HCT116 (cell line): Measurements from ENCODE around the gene ORM1. TPM values are rescaled to one million over a fixed set of nuclear protein-coding genes. Genes with fewer than 3 reads are reported as not detected.

Experiments
- ATAC-seq: fragments of 200-7000 bp; cut with Tn5 transposase; 2 replicates; pipeline ENCODE4 v1.9.1; 2020; ENCODE audit warnings: mild to moderate bottlenecking, moderate library complexity
- BruUV-seq: library from RNA; stranded (reverse); fragments of 400-500 nt; replicated peaks from 2 replicates; lab custom pipeline; 2021; lab: Mats Ljungman, UMichigan
- CTCF ChIA-PET: fragments of 300-600 bp; sonication (Branson Sonifier 250); formaldehyde crosslinking; loops from one replicate; lab custom pipeline; 2021; ENCODE audit warnings: antibody characterized with exemption; lab: Charles Lee
- POLR2A ChIA-PET: fragments of 300-600, 350-600 bp; sonication (Branson Sonifier 250); formaldehyde crosslinking; loops from one replicate; lab custom pipeline; 2021; ENCODE audit warnings: antibody characterized with exemption; lab: Charles Lee
- RAD21 ChIA-PET, 2 experiments: fragments of 300-600 bp; sonication (Branson Sonifier 250); formaldehyde crosslinking; loops; one replicate each; lab custom pipeline; 2023; ENCODE audit warnings: low total read pairs in 2 of 2; ENCODE audit not compliant: uncharacterized antibody in 2 of 2, unreplicated experiment in 2 of 2, low non-redundant PET in 1 of 2; lab: Charles Lee
- DNase-seq: peaks from one replicate; pipeline ENCODE4 v3.0.0-alpha.2; 2010; ENCODE audit warnings: low read depth, low spot score
- H2AFZ ChIP-seq: fragments of 200-600 bp; shearing (Covaris generic), sonication (generic); 2 replicates; pipeline ENCODE4 v1.6.1; 2017; ENCODE audit warnings: low read depth, mixed run types, mixed read lengths, antibody characterized with exemption, low read length; ENCODE audit not compliant: poor library complexity, severe bottlenecking
- H3K27ac ChIP-seq: 2 replicates; pipeline ENCODE4 v1.5.1; 2012; ENCODE audit warnings: low read depth, low read length
- H3K27me3 ChIP-seq: fragments of 200-600 bp; sonication (generic); 2 replicates; pipeline ENCODE4 v1.6.1; 2016; ENCODE audit warnings: mixed run types, low read length, mixed read lengths; ENCODE audit not compliant: insufficient read depth
- H3K36me3 ChIP-seq, 2 experiments: fragments of 200-500 bp in 1 of 2; fragments of 200-600 bp in 1 of 2; sonication (Bioruptor generic) in 1 of 2; sonication (generic) in 1 of 2; 2 replicates each; pipeline versions ENCODE4 v1.5.1 to v1.6.1; 2014 to 2016; ENCODE audit warnings: low read length in 2 of 2, inconsistent platforms in 1 of 2, mixed read lengths in 1 of 2, mixed run types in 1 of 2; ENCODE audit not compliant: insufficient read depth in 2 of 2, control insufficient read depth in 1 of 2
- H3K4me1 ChIP-seq, 2 experiments: fragments of 200-600 bp in 1 of 2; sonication (generic) in 1 of 2; 2 replicates each; pipeline versions ENCODE4 v1.5.1 to v1.6.1; 2012 to 2017; ENCODE audit warnings: low read length in 2 of 2, inconsistent platforms in 1 of 2, mild to moderate bottlenecking in 1 of 2, mixed read lengths in 1 of 2, mixed run types in 1 of 2, moderate library complexity in 1 of 2; ENCODE audit not compliant: insufficient read depth in 2 of 2, control insufficient read depth in 1 of 2
- H3K4me2 ChIP-seq: fragments of 200-600 bp; sonication (generic); 2 replicates; pipeline ENCODE4 v1.6.1; 2017; ENCODE audit warnings: mixed run types, low read length, mixed read lengths
- H3K4me3 ChIP-seq, 2 experiments: fragments of 200-600 bp in 1 of 2; sonication (generic) in 1 of 2; replicated peaks in 1 of 2; 2 replicates each; pipeline ENCODE4 v1.5.1; 2011 to 2016; ENCODE audit warnings: low read length in 2 of 2, control low read depth in 1 of 2, low read depth in 1 of 2, mild to moderate bottlenecking in 1 of 2, mixed read lengths in 1 of 2, mixed run types in 1 of 2
- H3K79me2 ChIP-seq: fragments of 200-600 bp; sonication (generic); 2 replicates; pipeline ENCODE4 v1.6.1; 2017; ENCODE audit warnings: mild to moderate bottlenecking, mixed run types, low read length, moderate library complexity, mixed read lengths; ENCODE audit not compliant: insufficient read depth
- H3K9ac ChIP-seq: fragments of 200-600 bp; sonication (generic); 2 replicates; pipeline ENCODE4 v1.6.1; 2016; ENCODE audit warnings: low read length, mixed read lengths
- H3K9me2 ChIP-seq: fragments of 200-600 bp; sonication (generic), shearing (Covaris generic); 2 replicates; pipeline ENCODE4 v1.6.1; 2017; ENCODE audit warnings: mixed run types, mild to moderate bottlenecking, moderate library complexity; ENCODE audit not compliant: insufficient read depth
- H3K9me3 ChIP-seq, 2 experiments: fragments of 200-500 bp in 1 of 2; fragments of 200-600 bp in 1 of 2; sonication (Bioruptor generic) in 1 of 2; sonication (generic) in 1 of 2; 2 replicates each; pipeline ENCODE4 v1.6.1; 2014 to 2017; ENCODE audit warnings: low read length in 2 of 2, mixed read lengths in 2 of 2, inconsistent platforms in 1 of 2, low read depth in 1 of 2, mild to moderate bottlenecking in 1 of 2, mixed run types in 1 of 2, moderate library complexity in 1 of 2; ENCODE audit not compliant: control insufficient read depth in 1 of 2, insufficient read depth in 1 of 2
- H4K20me1 ChIP-seq: fragments of 200-600 bp; sonication (generic), shearing (Covaris generic); 2 replicates; pipeline ENCODE4 v1.6.1; 2017; ENCODE audit warnings: mixed run types, mild to moderate bottlenecking, moderate library complexity; ENCODE audit not compliant: insufficient read depth
- CEBPB ChIP-seq: IDR thresholded peaks from 2 replicates; pipeline ENCODE4 v1.6.1; 2012; ENCODE audit warnings: low read depth
- EGR1 ChIP-seq: IDR thresholded peaks from 2 replicates; pipeline ENCODE4 v1.6.1; 2012; ENCODE audit warnings: low read depth
- ELF1 ChIP-seq: IDR thresholded peaks from 2 replicates; pipeline ENCODE4 v1.6.1; 2012; ENCODE audit warnings: low read depth, borderline replicate concordance
- EZH2 ChIP-seq: fragments of 200-600 bp; sonication (generic); IDR thresholded peaks from 2 replicates; pipeline ENCODE4 v1.6.1; 2017; ENCODE audit warnings: antibody characterized with exemption, mixed run types
- FOSL1 ChIP-seq: IDR thresholded peaks from 2 replicates; pipeline ENCODE4 v1.6.1; 2012; ENCODE audit warnings: low read depth
- POLR2AphosphoS5 ChIP-seq: IDR thresholded peaks from 2 replicates; pipeline ENCODE4 v1.6.1; 2011; ENCODE audit warnings: mild to moderate bottlenecking, low read depth, low read length, moderate library complexity
- RAD21 ChIP-seq: IDR thresholded peaks from 2 replicates; pipeline ENCODE4 v1.6.1; 2012; ENCODE audit warnings: low read depth, mild to moderate bottlenecking
- SIN3A ChIP-seq: IDR thresholded peaks from 2 replicates; pipeline ENCODE4 v1.6.1; 2012; ENCODE audit warnings: low read depth
- SRF ChIP-seq: IDR thresholded peaks from 2 replicates; pipeline ENCODE4 v1.6.1; 2012; ENCODE audit warnings: low read depth
- YY1 ChIP-seq: IDR thresholded peaks from 2 replicates; pipeline ENCODE4 v1.6.1; 2011; ENCODE audit warnings: low read length, low read depth, moderate library complexity, mild to moderate bottlenecking; ENCODE audit not compliant: insufficient replicate concordance; ENCODE audit errors: extremely low read depth
- ZNF274 ChIP-seq: fragments of 200-500 bp; sonication (Bioruptor generic); IDR thresholded peaks from 2 replicates; pipeline ENCODE4 v1.6.1; 2014; ENCODE audit warnings: mild to moderate bottlenecking, low read depth, low read length, inconsistent platforms
- intact Hi-C: fragments of 100-400 bp; cut with micrococcal nuclease; formaldehyde crosslinking; loops from 2 replicates; pipeline ENCODE4 v1.10.0; 2022
- total RNA-seq: library from RNA; stranded (reverse); gene quantifications from one replicate; pipeline ENCODE4 v1.2.1, GENCODE V29; 2021; ENCODE audit not compliant: unreplicated experiment
- TF ChIP-seq, protein P1 (sequence below): IDR thresholded peaks from 2 replicates; pipeline ENCODE4 v1.6.1; 2012; ENCODE audit warnings: low read depth
- TF ChIP-seq, protein P2 (sequence below): IDR thresholded peaks from 2 replicates; pipeline ENCODE4 v1.6.1; 2012

ORM1 gene
- total RNA-seq, 1 experiment from 2014 or later: 5.6 TPM

DNA sequence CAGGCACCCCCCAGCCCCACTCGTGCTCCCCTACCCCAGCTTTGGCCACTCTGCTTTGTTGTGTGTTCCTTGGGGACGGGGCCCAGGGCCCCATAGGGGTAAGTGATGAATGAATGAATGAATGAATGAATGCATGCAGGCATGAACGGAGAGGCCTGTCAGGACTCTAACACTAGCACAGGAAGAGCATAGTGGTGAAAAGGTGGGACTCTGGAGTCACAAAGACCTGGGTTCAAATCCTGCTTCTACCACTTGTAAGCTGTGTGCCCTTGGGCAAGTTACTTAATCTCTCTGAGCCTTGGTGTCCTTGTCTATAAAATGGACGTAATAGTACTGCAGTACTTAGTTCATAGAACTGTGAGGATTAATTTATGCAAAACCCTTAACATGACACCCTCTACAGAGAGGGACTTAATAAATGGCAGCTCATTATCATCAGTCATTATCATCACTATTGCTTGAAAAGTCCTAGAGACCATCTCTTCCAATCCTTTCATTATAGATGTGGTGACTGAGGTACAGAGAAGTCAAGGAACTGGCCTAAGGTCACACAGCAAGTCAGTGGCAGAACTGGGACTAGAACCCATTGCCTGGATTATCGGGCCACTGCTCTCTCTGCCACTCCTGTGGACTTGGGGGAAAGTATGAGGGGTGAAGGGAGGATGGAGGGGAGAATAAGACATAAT is 20.0 kb downstream of the ORM1 start (continued):
- TF ChIP-seq, protein P1, sequence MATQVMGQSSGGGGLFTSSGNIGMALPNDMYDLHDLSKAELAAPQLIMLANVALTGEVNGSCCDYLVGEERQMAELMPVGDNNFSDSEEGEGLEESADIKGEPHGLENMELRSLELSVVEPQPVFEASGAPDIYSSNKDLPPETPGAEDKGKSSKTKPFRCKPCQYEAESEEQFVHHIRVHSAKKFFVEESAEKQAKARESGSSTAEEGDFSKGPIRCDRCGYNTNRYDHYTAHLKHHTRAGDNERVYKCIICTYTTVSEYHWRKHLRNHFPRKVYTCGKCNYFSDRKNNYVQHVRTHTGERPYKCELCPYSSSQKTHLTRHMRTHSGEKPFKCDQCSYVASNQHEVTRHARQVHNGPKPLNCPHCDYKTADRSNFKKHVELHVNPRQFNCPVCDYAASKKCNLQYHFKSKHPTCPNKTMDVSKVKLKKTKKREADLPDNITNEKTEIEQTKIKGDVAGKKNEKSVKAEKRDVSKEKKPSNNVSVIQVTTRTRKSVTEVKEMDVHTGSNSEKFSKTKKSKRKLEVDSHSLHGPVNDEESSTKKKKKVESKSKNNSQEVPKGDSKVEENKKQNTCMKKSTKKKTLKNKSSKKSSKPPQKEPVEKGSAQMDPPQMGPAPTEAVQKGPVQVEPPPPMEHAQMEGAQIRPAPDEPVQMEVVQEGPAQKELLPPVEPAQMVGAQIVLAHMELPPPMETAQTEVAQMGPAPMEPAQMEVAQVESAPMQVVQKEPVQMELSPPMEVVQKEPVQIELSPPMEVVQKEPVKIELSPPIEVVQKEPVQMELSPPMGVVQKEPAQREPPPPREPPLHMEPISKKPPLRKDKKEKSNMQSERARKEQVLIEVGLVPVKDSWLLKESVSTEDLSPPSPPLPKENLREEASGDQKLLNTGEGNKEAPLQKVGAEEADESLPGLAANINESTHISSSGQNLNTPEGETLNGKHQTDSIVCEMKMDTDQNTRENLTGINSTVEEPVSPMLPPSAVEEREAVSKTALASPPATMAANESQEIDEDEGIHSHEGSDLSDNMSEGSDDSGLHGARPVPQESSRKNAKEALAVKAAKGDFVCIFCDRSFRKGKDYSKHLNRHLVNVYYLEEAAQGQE: no peak
- TF ChIP-seq EGR1: no peak

DNA sequence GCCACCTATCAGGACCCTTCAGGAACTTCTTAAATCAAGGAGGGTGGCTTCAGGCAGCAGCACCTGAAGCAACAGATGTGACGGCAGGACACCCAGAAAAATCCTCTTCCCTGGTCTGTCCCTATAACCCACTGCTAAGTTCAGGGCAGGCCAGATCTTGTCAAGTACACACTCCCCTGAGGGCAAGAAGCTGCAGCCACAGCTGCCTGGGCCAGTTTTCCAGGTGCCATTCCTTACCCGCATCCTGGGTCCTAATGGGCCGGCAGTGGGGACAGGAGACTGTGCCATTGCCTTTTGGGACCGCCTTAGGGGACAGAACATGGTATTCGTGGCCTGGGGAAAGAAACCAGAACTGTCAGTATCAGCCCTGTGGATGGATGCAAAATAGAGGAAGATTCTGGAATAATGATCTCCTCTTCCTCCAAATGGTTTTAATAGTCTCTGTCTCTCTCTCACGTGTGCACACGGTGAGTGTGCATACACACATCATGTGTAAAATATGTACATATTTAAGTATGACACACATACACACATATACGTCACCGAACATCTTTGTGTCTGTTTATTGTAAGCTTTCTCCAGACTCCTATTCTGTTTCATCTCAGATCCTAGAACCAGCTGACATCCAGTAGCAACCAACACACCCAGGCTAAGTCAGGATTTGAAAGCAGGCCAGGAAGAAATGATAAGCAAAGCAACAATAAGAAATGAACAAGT is 20.7 kb downstream of the ORM1 start:
- Histone ChIP-seq H3K9me3 (no peaks in the 10 kb centered on the region), H3K4me1 (peaks cover 2 to 4% of the 10 kb centered on the region in 2 experiments; a peak in 3 of 4 replicates), H3K9me2 (no peaks in the 10 kb centered on the region), H3K27me3 (no peaks in the 10 kb centered on the region), H3K4me2 (no peak overlapping the region), H3K36me3 (peaks cover 0 to 2% of the 10 kb centered on the region in 2 experiments; a peak in 1 of 4 replicates), H3K27ac (no peak overlapping the region), H4K20me1 (no peaks in the 10 kb centered on the region), H3K79me2 (no peaks in the 10 kb centered on the region), H2AFZ (no peak overlapping the region), H3K4me3 (no peak overlapping the region), H3K9ac (no peak overlapping the region)
- no TSS peak for BruUV-seq
- DNase-seq: no peak
- intact Hi-C loops: no loop called here
- POLR2A ChIA-PET: no interaction called here
- RAD21 ChIA-PET: no interaction called here
- ATAC-seq: no peak
- CTCF ChIA-PET: no interaction called here
- TF ChIP-seq FOSL1: no peak
- TF ChIP-seq EZH2: no peak
- no peak for TF ChIP-seq POLR2AphosphoS5
- TF ChIP-seq ELF1: no peak
- no peak for TF ChIP-seq ZNF274
- TF ChIP-seq, protein P1: no peak
- TF ChIP-seq, protein P2, sequence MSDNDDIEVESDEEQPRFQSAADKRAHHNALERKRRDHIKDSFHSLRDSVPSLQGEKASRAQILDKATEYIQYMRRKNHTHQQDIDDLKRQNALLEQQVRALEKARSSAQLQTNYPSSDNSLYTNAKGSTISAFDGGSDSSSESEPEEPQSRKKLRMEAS: no peak
- TF ChIP-seq RAD21: no peak
- TF ChIP-seq EGR1: no peak
- no peak for TF ChIP-seq YY1
- TF ChIP-seq SRF: no peak
- TF ChIP-seq CEBPB: no peak
- TF ChIP-seq SIN3A: no peak
